ENCODE measurements around the gene DLK2. TPM values are rescaled to one million over a fixed set of nuclear protein-coding genes. Genes with fewer than 3 reads are reported as not detected.

Gene DLK2
- total and polyA plus RNA-seq, 2 experiments from 2014 or later = 0.21 to 0.47 TPM

GRCh38 chr6:43491750-43492661, 36.7 kb upstream of the DLK2 start:
- ATAC-seq = no peak
- H3K36me3 Mint-ChIP-seq (ENCODE audit: low read depth) = peaks cover 4% of the 10 kb centered on the region; the same call in 2 of the 3 replicates
- TF ChIP-seq CREB1 (CRISPR knock-in tag; IDR thresholded peaks at IDR 0.05; ENCODE audit: low read depth) = no peak
- no peak for TF ChIP-seq EZH2phosphoT487 (IDR thresholded peaks at IDR 0.05; ENCODE audit: unreplicated experiment)
- no peak for TF ChIP-seq STAT1 (IDR thresholded peaks at IDR 0.05; ENCODE audit: unreplicated experiment)
- no peak for TF ChIP-seq ZNF462 (CRISPR knock-in tag; IDR thresholded peaks at IDR 0.05)
- TF ChIP-seq POLR2AphosphoS5 (IDR thresholded peaks at IDR 0.05; ENCODE audit: low read depth) = no peak
- no peak for TF ChIP-seq EZH2 (IDR thresholded peaks at IDR 0.05; ENCODE audit: low read depth, unreplicated experiment)
- no peak for TF ChIP-seq NANOG (IDR thresholded peaks at IDR 0.05; ENCODE audit: borderline replicate concordance)
- no peak for TF ChIP-seq ZNF114 (CRISPR knock-in tag; IDR thresholded peaks at IDR 0.05)
- TF ChIP-seq ETS1 (IDR thresholded peaks at IDR 0.05) = no peak
- no peak for TF ChIP-seq JUNB (IDR thresholded peaks at IDR 0.05; ENCODE audit: unreplicated experiment)
- TF ChIP-seq CTCF (conservative IDR thresholded peaks at IDR 0.05; ENCODE audit: low read depth in 2 of 2) = no peak
- TF ChIP-seq REST (IDR thresholded peaks at IDR 0.05; ENCODE audit: unreplicated experiment) = no peak
- no peak for TF ChIP-seq ZNF331 (CRISPR knock-in tag; IDR thresholded peaks at IDR 0.05; ENCODE audit: low read depth)
- Histone ChIP-seq H3K4me1 (ENCODE audit: insufficient read depth) (peaks cover 16% of the 10 kb centered on the region), H3K4me2 (no peak overlapping the region), H4K20me1 (replicated peaks; ENCODE audit: insufficient read depth) (peaks cover 26% of the 10 kb centered on the region), H3K36me3 (ENCODE audit: insufficient read depth) (no peaks in the 10 kb centered on the region), H3K27ac (ENCODE audit: low read depth) (no peak overlapping the region), H2AFZ (no peak overlapping the region), H3K4me3 (no peak overlapping the region), H3K27me3 (ENCODE audit: insufficient read depth) (no peaks in the 10 kb centered on the region), H3K9me2 (ENCODE audit: insufficient read depth) (no peaks in the 10 kb centered on the region), H3K79me2 (replicated peaks; ENCODE audit: insufficient read depth) (peaks cover 55% of the 10 kb centered on the region), H3F3A (replicated peaks; ENCODE audit: low read depth) (no peaks in the 10 kb centered on the region)
- H3K4me3 Mint-ChIP-seq = no peak overlapping the region
- H3K9me3 Mint-ChIP-seq = no peaks in the 10 kb centered on the region
- H3K27me3 Mint-ChIP-seq (ENCODE audit: insufficient read depth, low read depth, poor library complexity) = peaks cover 10% of the 10 kb centered on the region
- peak overlapping the region; percentile 74 for H3K27ac Mint-ChIP-seq
- H3K4me1 Mint-ChIP-seq = peaks cover 39% of the 10 kb centered on the region
- DNase-seq (ENCODE audit: low spot score) = no peak

Measured in GM23338 (cell line).